Activated CD8-positive, alpha-beta memory T cell treated with anti-CD3 and anti-CD28 coated beads for 4 hours (primary cell): ENCODE data around the gene MEIOB.
"Not testable (repeated sequence)": the region's sequence is repeated elsewhere in the genome, so short reads cannot be mapped to it uniquely, and the experiment has no call there.

ENCODE experiments used
- DNase-seq, 2 donors: peaks; one replicate each; pipeline ENCODE4 v3.0.0-alpha.2; 2020; ENCODE audit warnings: low read depth in 2 of 2

MEIOB gene

DNA sequence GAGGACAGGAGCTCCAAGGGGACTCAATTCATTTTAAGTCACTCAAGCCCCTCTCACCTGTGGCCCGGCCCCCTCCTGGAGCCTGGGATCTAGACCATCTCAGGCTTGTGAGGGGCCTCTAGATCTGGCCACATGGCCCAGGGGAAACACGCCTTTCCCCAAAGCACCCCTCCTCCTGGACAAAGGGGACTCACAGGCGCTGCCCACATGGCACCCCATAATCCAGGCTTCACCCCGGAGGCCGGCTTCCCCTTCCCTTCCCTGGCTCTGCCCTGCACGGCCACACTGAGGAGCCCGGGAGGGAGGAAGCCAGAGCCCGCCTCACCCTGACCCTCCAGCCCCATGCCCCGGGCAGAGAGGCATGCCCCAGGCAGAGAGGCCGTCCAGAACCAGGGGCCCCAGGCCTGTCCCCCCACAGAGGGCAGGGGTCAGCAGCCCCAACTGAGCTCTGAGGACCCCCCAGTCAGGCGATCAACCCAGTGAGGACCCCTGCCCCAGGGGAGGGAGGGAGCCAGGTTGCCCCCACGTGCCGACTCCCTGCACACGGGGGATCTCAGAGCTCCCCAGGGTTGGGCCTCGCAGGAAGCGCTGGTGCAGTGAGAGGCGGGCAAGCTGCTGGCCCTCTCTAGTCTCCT, 35.4 kb upstream of the MEIOB start:
- DNase-seq: no peak

DNA sequence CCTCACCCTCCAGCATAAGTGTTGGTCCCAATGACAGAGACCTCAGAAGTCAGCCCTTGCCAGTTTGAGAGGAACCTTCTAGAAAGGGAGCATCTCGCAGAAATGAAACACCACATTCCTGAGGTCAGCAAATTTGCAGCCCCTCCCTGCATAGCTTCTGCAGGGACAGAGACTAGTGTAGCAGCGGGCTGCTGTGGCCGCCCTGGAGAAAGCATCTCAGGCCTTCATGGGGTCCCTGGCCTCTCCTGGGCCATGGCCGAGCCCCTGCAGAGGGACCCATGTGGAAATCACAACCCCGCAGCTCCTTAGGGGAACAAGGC, 34.8 kb upstream of the MEIOB start:
- no peak for DNase-seq

DNA sequence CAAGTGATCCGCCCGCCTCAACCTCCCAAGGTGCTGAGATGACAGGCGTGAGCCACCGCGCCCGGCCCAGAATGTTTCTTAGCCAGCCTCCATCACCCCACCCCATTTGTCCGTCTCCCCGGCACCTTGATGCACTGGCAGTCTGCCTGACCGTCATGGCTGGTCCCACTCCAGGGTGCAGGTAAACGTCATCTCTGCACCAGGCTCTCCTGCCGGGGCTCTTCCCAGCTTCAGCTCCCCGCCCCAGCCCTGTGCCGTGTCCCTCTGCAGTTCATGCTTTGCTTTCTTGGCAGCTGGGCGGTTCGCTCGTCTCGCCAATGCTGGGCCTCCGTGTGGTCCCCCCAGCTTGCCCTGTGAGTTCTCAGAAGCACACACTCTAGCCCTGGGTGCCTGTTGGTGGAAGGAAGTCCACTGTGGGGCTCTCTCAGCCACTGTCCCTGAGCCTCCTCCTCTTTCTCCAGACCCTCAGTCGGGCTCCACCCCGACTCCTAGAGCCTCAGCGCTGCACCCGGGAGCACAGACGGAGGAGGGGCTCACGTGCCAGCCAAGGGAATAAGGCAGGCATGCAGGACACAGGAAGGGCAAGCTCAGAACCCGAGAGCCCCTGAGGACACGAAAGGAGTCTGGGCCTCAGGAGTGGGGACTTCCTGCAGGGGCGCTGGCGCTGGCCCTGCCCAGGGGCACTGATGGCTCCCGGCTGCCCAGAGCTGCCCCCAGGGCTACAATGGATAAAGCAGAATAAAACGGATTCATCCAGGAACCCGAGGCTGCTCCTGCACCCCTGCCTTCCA, 34.3 kb upstream of the MEIOB start:
- no peak for DNase-seq

DNA sequence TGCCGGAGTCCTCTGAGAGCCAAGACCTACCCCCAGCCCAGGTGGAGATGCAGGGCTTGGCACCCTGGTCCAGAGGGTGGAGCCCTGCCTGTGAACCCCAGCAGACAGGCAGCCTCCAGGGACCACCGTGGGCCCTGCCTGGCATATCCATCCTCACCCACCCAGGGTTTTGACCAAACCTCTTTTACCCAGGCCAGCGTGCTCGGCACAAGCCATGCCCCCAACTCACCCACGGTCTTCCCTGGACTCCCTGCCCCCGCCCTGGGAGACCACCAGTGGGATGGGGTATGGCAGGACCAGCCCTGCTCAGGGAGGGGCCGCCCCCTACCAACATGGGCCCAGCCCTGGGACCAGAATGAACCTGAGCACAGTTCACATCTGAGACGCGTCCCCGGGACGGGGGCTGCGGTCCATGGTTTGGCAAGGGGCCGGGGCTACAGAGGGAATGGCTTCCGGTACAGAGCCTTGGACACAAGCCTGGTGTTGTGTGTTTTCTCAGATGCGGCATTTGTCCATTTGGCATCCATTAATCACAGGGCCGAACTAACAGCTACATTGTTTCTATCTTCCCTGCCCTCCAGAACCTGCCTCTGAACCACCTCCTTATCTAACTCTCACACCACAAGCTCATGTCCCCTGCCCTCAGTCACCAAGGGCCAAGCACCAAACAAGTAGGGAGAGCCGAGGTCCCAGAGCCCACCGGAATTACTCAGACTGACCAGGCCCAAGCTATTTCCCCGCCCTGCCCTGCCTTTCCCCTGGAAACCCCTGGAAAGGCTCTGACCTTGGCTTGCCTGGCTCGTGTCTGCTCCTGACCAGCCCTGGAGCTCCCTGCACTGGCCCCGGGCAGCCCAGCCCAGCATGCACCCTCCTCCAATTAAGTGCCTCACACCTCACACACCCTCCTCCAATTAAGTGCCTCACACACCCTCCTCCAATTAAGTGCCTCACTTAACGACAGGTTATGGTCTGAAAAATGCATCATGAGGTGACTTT, 32.2 kb upstream of the MEIOB start:
- no peak for DNase-seq

DNA sequence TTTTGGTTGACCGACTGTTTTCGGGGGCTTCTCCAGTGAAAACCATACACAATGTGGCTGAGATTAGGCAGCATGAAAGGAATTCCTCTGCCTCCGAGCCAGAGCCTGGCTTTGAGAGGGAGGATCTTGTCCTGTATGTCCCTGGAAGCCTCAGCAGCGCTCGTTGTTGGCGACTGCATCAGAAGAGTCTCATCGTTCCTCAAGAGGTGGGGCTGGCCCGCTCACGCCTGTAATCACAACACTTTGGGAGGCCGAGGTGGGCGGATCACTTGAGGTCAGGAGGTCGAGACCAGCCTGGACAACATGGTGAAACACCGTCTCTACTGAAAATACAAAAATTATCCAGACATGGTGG, 31.2 kb upstream of the MEIOB start:
- DNase-seq: no peak

DNA sequence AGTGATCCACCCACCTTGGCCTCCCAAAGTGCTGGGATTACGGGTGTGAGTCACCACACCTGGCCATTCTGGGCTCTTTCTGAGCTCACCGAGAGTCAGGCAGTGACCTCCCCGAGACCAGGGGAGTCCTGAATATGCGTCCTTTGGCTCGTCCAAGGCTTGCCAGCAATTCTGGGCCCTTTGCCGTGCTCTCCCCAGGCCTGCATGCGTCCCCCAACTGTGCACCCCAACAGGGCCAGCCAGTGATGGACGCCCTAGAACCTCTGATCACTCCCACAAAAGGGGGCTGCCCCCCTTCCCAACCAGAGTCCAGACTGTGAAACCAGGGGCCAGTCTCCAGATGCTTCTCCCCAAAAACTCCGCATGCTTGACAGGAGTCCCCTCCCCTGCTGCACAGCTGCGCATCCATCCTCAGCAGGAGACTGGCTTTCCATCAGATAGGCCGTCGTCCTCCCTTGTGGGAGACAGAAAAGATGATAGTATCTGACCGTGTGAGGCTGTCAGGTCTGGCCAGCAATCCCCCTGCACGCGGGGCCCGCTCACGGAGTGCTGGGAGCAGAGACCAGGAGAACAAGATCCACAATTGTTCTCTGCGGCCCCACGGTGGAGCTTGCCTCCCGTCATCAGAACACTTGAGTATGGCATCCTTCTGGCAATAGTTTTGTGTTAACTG, 30.7 kb upstream of the MEIOB start:
- no peak for DNase-seq

DNA sequence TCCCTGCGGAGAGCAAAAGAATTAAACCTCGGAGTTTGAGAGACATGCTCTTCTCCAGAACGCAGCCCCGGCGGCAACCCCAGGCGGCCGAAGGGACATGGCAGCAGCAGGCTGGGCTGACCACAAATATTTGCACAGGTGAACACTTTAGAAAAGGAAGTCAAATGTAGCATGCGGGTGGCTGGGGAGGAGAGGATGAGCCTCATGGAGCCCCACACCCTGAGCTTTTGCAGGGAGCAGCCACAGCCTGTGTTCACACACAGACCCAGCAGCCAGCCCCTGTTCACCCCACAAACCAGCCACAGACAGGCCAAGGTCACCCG, 28.4 kb upstream of the MEIOB start:
- no peak for DNase-seq

DNA sequence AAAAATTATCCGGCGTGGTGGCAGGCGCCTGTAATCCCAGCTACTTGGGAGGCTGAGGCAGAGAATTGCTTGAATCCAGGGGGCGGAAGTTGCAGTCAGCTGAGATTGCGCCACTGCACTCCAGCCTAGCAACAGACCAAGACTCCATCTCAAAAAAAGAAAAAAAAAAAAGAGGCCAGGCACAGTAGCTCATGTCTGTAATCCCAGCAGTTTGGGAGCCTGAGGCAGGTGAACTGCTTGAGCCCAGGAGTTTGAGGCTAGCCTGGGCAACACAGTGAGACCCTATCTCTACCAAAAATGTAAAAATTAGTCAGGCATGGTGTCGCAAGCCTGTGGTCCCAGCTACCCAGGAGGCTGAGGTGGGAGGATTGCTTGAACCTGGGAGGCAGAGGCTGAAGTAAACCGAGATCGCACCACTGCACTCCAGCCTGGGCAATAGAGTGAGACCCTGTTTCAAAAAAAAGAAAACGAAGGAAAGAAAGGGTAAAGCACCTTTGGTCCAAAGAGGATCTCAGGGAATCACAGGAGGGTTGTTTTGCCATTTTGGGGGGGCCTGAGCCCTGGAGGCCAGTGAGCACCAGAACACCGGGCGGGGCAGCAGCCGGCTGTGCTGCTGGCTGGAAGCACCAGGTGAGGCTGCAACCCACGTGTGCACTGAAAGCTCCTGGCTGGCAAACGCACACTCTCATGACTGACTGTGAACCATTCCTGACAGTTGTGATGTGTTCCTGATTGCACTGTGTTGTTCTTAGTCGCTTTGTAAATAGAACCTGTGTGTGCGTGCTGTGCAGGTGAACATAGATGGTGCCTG, 27.9 kb upstream of the MEIOB start:
- DNase-seq: no peak

DNA sequence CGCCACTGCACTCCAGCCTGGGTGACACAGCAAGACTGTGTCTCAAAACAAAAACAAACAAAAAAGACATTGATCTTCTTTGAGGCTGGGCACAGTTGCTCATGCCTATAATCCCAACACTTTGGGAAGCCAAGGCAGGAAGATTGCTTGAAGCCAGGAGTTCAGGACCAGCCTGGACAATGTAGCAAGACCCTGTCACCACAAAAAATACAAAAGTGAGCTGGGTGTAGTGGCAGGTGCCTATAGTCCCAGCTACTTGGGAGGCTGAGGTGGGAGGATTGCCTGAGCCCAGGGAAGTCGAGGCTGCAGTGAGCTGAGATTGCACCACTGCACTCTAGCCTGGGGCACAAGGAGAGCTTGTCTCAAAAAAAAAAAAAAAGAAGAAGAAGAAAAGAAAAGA, 25.7 kb upstream of the MEIOB start:
- not testable (repeated sequence) for DNase-seq

DNA sequence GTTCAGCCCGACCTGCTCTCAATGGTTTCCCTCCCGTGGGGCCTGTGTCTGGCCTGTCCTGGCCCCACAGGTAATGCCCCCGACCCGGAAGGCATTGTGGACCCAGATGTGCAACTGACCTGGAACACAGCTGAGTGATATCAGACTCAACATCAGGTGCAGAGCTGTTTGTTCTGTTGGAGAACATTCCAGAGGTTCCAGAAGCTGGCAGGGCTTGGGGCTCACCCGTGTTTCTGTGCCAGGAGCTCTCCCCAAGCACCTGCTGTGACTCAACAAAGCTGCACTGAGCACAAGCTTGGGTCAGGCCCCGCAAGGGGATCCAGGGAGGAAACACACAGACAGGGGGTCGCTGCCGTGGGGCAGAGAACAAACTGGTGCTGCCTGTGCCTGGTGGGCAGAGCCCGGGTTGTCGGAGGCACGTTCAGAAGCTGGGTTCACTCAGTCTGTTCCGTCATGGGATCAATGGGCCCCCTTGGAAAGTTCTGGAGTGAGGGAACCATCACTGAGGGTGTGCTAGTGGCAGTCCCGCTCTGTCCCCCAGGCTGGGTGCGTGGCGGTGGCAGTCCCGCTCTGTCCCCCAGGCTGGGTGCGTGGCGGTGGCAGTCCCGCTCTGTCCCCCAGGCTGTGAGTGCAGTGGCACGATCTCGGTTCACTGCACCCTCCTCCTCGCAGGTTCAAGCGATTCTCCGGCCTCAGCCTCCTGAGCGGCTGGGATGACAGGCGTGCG, 24.1 kb upstream of the MEIOB start:
- DNase-seq: no peak

DNA sequence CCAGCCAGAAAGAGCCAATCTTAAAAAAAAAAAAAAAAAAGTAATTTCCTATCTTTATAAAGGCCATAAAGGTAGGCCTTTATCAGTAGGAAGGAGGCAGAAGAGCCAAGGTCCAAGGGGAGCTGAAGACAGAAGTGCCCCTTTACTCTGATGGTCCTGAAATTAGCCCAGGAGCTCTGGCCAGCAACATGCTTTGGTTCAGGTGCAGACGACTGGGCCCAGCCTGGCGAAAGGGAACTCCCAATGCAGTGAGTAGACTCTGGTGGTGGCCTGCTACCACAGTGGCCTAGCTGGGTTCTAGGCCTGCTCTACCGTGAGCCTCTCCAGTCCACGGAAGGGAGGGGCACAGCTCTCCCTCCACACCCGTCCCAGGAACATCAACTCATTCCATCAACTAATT, 23.1 kb upstream of the MEIOB start:
- DNase-seq: no peak

DNA sequence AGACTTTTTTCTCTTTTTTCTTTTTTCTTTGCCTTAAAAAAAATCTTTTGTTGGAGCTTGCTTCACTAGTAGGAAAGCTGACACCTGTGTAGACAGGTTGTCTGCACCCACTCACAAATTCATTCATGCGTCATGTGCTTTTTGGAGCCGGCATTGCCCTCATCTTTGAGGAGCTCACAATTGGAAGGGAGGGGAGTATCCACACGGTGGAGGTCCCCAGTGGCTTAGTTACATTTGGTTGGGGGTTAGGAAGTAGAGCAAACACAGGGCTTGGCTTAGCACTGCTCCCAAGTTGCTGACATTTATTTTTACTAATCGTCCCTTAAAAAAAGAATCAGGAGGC, 18.7 kb upstream of the MEIOB start:
- DNase-seq: no peak

DNA sequence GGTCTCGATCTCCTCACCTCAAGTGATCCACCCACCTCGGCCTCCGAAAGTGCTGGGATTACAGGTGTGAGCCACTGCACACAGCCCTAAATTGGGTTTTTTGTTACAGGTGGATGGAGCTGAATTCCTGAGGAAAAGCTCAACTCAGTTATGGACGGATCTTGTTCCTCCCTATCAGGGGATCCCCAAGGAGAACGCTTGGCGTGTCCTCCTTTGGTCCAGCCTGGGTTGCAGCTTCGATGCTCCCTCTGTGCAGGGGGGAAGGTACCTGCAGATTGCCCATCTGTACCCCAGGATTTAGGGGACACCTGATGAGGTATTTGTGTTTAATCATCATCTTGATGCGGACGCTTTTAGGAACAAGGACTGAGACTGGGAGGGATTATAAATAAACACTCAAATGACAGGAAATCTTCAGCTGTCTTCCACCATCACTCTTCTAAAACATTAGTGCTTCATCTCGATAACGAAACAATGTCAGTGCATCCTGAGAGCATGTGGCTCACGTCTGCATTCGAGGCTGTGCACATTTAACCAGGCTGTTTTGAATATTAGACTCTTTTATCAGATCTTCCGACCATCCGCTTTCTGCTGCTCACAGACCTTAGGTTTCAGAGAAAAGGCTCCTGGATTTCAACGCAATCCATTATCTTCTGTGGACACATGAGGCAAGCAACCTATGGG, 18.2 kb upstream of the MEIOB start:
- DNase-seq: no peak

DNA sequence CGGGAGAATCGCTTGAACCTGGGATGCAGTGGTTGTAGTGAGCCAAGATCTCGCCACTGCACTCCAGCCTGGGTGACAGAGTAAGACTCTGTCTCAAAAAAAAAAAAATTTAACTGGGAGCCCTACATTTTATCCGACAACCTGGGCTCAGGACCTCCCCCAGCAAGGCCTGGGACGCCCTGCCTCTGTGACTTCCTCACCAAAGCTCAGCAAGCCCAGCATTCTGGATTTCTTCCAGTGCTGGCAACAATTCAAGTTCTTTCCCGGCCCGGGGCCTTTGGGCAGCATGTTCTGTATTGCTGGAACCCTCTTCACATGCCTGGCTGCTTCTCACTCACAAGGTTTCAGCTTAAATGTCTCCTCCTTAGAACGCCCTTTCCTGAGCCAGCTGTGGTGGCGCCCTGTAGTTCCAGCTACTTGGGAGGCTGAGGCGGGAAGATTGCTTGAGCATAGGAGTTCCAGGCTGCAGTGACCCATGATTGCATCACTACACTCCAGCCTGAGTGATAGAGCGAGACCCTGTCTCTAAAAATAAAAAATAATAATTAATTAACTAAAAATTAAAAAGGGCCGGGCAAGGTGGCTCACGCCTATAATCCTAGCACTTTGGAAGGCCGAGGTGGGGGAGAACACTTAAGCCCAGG, 15.9 kb upstream of the MEIOB start:
- no peak for DNase-seq

DNA sequence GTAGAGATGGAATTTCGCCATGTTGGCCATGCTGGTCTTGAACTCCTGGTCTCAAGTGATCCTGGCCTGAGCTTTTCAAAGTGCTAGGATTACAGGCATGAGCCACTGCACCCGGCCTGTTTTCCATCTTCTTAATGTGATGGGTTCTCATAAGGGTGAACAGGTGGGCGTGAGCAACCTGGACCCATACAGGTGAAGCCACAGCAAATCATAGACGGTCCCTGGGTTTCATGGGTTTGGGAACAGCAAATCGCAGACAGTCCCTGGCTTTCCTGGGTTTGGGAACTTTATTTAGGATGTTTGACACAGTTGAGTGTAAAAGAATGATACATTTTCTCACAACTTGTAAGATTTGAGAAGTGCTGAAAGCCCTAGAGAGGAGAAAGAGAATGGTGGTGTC, 12.9 kb upstream of the MEIOB start:
- DNase-seq: no peak

DNA sequence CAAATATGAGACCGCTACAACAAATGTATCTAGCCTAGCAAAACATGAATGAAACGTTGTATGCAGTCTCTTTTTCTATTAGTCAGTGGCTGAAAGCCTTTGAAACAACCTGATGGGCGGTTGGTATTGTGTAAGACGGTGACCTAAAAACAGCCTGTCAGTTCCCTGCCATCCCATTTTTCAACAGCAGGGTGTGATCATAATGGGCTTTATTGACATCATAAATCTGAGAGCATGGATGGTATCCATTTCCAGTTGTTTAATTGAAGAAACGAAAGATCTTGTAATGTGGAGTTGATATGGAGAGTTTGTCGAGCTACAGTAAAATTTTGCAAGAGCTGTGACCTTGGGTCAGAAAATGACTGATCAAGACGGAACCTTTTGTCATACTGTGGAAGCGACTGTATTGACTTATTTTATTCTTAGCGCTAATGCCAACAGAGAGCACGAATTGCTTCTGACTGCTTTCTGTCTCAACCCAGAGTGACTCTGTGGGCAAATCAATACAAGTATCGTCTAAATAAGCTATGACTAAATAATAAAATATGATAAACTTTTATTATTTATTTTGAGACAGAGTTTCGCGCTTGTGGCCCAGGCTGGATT, 12.3 kb upstream of the MEIOB start:
- DNase-seq: no peak

DNA sequence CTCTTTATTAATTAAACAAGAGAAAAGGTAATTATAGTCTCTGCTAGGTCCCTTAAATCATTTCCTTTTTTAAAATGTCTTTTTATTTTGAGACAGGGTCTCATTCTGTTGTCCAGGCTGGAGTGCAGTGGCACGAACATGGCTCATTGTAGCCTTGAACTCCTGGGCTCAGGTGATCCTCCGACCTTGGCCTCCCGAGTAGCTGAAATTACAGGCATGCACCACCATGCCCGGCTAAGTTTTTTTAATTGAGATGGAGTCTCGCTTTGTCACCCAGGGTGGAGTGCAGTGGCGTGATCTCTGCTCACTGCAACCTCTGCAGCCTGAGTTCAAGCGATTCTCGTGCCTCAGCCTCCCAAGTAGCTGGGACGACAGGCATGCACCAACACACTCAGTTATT, 9.2 kb upstream of the MEIOB start:
- DNase-seq: not testable (repeated sequence)

DNA sequence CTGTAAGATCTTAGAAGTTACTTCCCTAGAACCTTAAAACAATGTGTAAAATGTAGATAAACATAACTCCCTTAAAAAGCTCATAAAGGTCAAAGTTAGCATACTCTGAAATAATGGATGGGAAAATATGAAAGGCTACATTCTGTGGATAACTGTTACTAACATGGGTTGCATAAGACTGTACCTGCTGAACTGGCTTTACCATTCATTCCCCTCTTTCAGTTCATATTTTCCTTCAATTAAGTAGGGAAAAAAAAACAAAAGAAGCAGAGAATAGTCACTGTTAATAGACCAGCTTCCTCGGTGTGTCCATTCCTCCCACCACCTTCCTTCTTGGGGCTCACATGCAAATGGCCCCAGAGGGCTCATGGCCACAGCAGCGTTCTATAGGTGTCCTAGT, 7.5 kb upstream of the MEIOB start:
- no peak for DNase-seq

DNA sequence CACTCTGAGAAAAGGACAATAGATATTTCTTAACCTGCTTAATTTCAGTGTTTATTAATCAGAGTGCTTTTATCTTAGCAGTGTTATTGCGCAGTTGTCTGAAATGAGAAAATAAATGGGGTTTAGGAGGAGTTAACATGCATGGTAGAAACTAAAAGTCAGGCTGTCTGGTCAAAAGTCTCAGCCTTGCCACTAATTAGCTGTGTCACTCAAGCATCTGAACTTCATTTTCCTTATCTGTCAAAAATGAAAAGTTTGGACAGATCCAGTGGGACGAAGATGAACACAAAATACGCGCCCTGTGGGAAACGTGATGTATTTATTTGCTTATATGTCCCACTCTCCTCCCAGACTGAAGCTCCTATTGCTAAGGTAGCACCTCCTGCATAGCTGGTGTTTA, 6.3 kb upstream of the MEIOB start:
- DNase-seq: no peak
